Stimulated activated memory B cell treated with anti-CD40 and anti-IgM and Interleukin-4, amounts not matched to agents 10 μg/mL and 1 μg/mL and 100 μg/mL, for 72 hours (primary cell): Measurements from ENCODE around the gene TMEM37.

ENCODE experiments used
- ATAC-seq: fragments of 150-1000 bp; cut with Tn5 transposase; 2 replicates; pipeline ENCODE4 v1.10.0; 2021
- H3K27ac Mint-ChIP-seq: one replicate; pipeline ENCODE4 v1.8.0; 2022; ENCODE audit warnings: mild to moderate bottlenecking, mixed read lengths
- H3K27me3 Mint-ChIP-seq: one replicate; pipeline ENCODE4 v1.8.0; 2022; ENCODE audit warnings: mixed read lengths
- H3K36me3 Mint-ChIP-seq: one replicate; pipeline ENCODE4 v1.8.0; 2022; ENCODE audit warnings: mixed read lengths
- H3K4me1 Mint-ChIP-seq: one replicate; pipeline ENCODE4 v1.8.0; 2022; ENCODE audit warnings: mixed read lengths
- H3K4me3 Mint-ChIP-seq: one replicate; pipeline ENCODE4 v1.8.0; 2022; ENCODE audit warnings: mild to moderate bottlenecking, moderate library complexity, mixed read lengths
- H3K9me3 Mint-ChIP-seq: one replicate; pipeline ENCODE4 v1.8.0; 2022; ENCODE audit warnings: mixed read lengths

Gene TMEM37

GRCh38 chr2:119408221-119408619 lies 23.4 kb upstream of the TMEM37 start:
- Mint-ChIP-seq H3K27ac (no peak overlapping the region), H3K4me3 (no peak overlapping the region), H3K9me3 (no peaks in the 10 kb centered on the region), H3K4me1 (no peaks in the 10 kb centered on the region), H3K27me3 (peaks cover 28% of the 10 kb centered on the region), H3K36me3 (no peaks in the 10 kb centered on the region)
- ATAC-seq, result no peak

- no peak for ATAC-seq
- H3K36me3 Mint-ChIP-seq, result no peaks in the 10 kb centered on the region
- no peak overlapping the region for H3K27ac Mint-ChIP-seq
- H3K4me1 Mint-ChIP-seq, result peaks cover 2% of the 10 kb centered on the region
- no peak overlapping the region for H3K4me3 Mint-ChIP-seq
- H3K27me3 Mint-ChIP-seq, result peaks cover 28% of the 10 kb centered on the region
- no peaks in the 10 kb centered on the region for H3K9me3 Mint-ChIP-seq
These were observed 22.1 kb upstream of the TMEM37 start for GRCh38 chr2:119409506-119409905.

GRCh38 chr2:119414894-119415293 lies 16.8 kb upstream of the TMEM37 start:
- H3K27ac Mint-ChIP-seq, result no peak overlapping the region
- peak; percentile 24 for ATAC-seq
- H3K36me3 Mint-ChIP-seq, result no peaks in the 10 kb centered on the region
- peaks cover 19% of the 10 kb centered on the region for H3K27me3 Mint-ChIP-seq
- H3K4me3 Mint-ChIP-seq, result no peak overlapping the region
- H3K9me3 Mint-ChIP-seq, result no peaks in the 10 kb centered on the region
- H3K4me1 Mint-ChIP-seq, result peaks cover 17% of the 10 kb centered on the region

- no peak for ATAC-seq
- Mint-ChIP-seq H3K4me1 (peaks cover 17% of the 10 kb centered on the region), H3K36me3 (no peaks in the 10 kb centered on the region), H3K27ac (no peak overlapping the region), H3K4me3 (no peak overlapping the region), H3K27me3 (peaks cover 17% of the 10 kb centered on the region), H3K9me3 (no peaks in the 10 kb centered on the region)
These were observed 16.0 kb upstream of the TMEM37 start for GRCh38 chr2:119415630-119416029.

- Mint-ChIP-seq H3K4me3 (no peak overlapping the region), H3K9me3 (peaks cover 2% of the 10 kb centered on the region), H3K27me3 (peaks cover 20% of the 10 kb centered on the region), H3K27ac (no peak overlapping the region), H3K4me1 (peaks cover 17% of the 10 kb centered on the region), H3K36me3 (no peaks in the 10 kb centered on the region)
- ATAC-seq, result no peak
These were observed 15.2 kb upstream of the TMEM37 start for GRCh38 chr2:119416299-119416923.

- Mint-ChIP-seq H3K36me3 (no peaks in the 10 kb centered on the region), H3K27ac (no peak overlapping the region), H3K4me3 (no peak overlapping the region), H3K27me3 (peaks cover 29% of the 10 kb centered on the region), H3K9me3 (peaks cover 8% of the 10 kb centered on the region), H3K4me1 (peaks cover 17% of the 10 kb centered on the region)
- no peak for ATAC-seq
These were observed 13.7 kb upstream of the TMEM37 start for GRCh38 chr2:119417908-119418307.

- Mint-ChIP-seq H3K36me3 (no peaks in the 10 kb centered on the region), H3K27me3 (peaks cover 34% of the 10 kb centered on the region), H3K27ac (no peak overlapping the region), H3K4me3 (no peak overlapping the region), H3K9me3 (peaks cover 8% of the 10 kb centered on the region), H3K4me1 (peaks cover 17% of the 10 kb centered on the region)
- ATAC-seq, result no peak
These were observed 12.6 kb upstream of the TMEM37 start for GRCh38 chr2:119419065-119419464.

GRCh38 chr2:119419803-119420508 lies 11.7 kb upstream of the TMEM37 start:
- H3K4me1 Mint-ChIP-seq, result peaks cover 10% of the 10 kb centered on the region
- H3K4me3 Mint-ChIP-seq, result no peak overlapping the region
- H3K9me3 Mint-ChIP-seq, result peaks cover 8% of the 10 kb centered on the region
- no peak overlapping the region for H3K27ac Mint-ChIP-seq
- ATAC-seq, result no peak
- H3K27me3 Mint-ChIP-seq, result peaks cover 38% of the 10 kb centered on the region
- H3K36me3 Mint-ChIP-seq, result no peaks in the 10 kb centered on the region

- H3K27me3 Mint-ChIP-seq, result peaks cover 45% of the 10 kb centered on the region
- no peaks in the 10 kb centered on the region for H3K36me3 Mint-ChIP-seq
- H3K4me1 Mint-ChIP-seq, result no peaks in the 10 kb centered on the region
- no peak for ATAC-seq
- H3K9me3 Mint-ChIP-seq, result peaks cover 8% of the 10 kb centered on the region
- H3K27ac Mint-ChIP-seq, result no peak overlapping the region
- H3K4me3 Mint-ChIP-seq, result no peak overlapping the region
These were observed 10.3 kb upstream of the TMEM37 start for GRCh38 chr2:119421304-119421703.

- no peaks in the 10 kb centered on the region for H3K36me3 Mint-ChIP-seq
- H3K4me1 Mint-ChIP-seq, result no peaks in the 10 kb centered on the region
These were observed 9.9 kb upstream of the TMEM37 start for GRCh38 chr2:119421741-119422140.

GRCh38 chr2:119422360-119423107 lies 9.1 kb upstream of the TMEM37 start:
- H3K36me3 Mint-ChIP-seq, result no peaks in the 10 kb centered on the region
- H3K4me1 Mint-ChIP-seq, result no peaks in the 10 kb centered on the region
- H3K27me3 Mint-ChIP-seq, result peaks cover 57% of the 10 kb centered on the region
- H3K9me3 Mint-ChIP-seq, result peaks cover 8% of the 10 kb centered on the region
- no peak overlapping the region for H3K4me3 Mint-ChIP-seq
- no peak overlapping the region for H3K27ac Mint-ChIP-seq
- no peak for ATAC-seq

More at GRCh38 chr2:119421741-119422140, 9.9 kb upstream of the TMEM37 start:
- H3K27ac Mint-ChIP-seq, result no peak overlapping the region
- H3K9me3 Mint-ChIP-seq, result peaks cover 8% of the 10 kb centered on the region
- no peak for ATAC-seq
- H3K4me3 Mint-ChIP-seq, result no peak overlapping the region
- peaks cover 49% of the 10 kb centered on the region for H3K27me3 Mint-ChIP-seq

GRCh38 chr2:119423108-119423444 lies 8.6 kb upstream of the TMEM37 start:
- H3K27ac Mint-ChIP-seq, result no peak overlapping the region
- H3K4me3 Mint-ChIP-seq, result no peak overlapping the region
- H3K9me3 Mint-ChIP-seq, result peaks cover 8% of the 10 kb centered on the region
- no peaks in the 10 kb centered on the region for H3K36me3 Mint-ChIP-seq
- ATAC-seq, result no peak
- H3K4me1 Mint-ChIP-seq, result no peaks in the 10 kb centered on the region
- peaks cover 62% of the 10 kb centered on the region for H3K27me3 Mint-ChIP-seq

GRCh38 chr2:119423811-119424210 lies 7.8 kb upstream of the TMEM37 start:
- H3K9me3 Mint-ChIP-seq, result peaks cover 8% of the 10 kb centered on the region
- no peak overlapping the region for H3K27ac Mint-ChIP-seq
- no peak overlapping the region for H3K4me3 Mint-ChIP-seq
- H3K36me3 Mint-ChIP-seq, result no peaks in the 10 kb centered on the region
- no peaks in the 10 kb centered on the region for H3K4me1 Mint-ChIP-seq
- ATAC-seq, result no peak
- H3K27me3 Mint-ChIP-seq, result peaks cover 70% of the 10 kb centered on the region

GRCh38 chr2:119424284-119425118 lies 7.2 kb upstream of the TMEM37 start:
- H3K36me3 Mint-ChIP-seq, result no peaks in the 10 kb centered on the region
- peaks cover 73% of the 10 kb centered on the region for H3K27me3 Mint-ChIP-seq
- H3K4me1 Mint-ChIP-seq, result no peaks in the 10 kb centered on the region
- peak; percentile 41 for ATAC-seq
- H3K27ac Mint-ChIP-seq, result no peak overlapping the region
- H3K4me3 Mint-ChIP-seq, result no peak overlapping the region
- peaks cover 8% of the 10 kb centered on the region for H3K9me3 Mint-ChIP-seq

- H3K9me3 Mint-ChIP-seq, result peaks cover 8% of the 10 kb centered on the region
- no peak for ATAC-seq
These were observed 6.6 kb upstream of the TMEM37 start for GRCh38 chr2:119425119-119425405.

More at GRCh38 chr2:119425119-119425405, 6.6 kb upstream of the TMEM37 start:
- Mint-ChIP-seq H3K4me1 (no peaks in the 10 kb centered on the region), H3K27me3 (peaks cover 73% of the 10 kb centered on the region), H3K4me3 (no peak overlapping the region), H3K36me3 (no peaks in the 10 kb centered on the region), H3K27ac (no peak overlapping the region)
